HepG2 (cell line): ENCODE results near the gene TOMM40L. TPM values are rescaled to one million over a fixed set of nuclear protein-coding genes. Genes with fewer than 3 reads are reported as not detected.

ENCODE experiments used
- CBFB ChIP-seq: sonication (generic); formaldehyde crosslinking; IDR thresholded peaks from 2 replicates; pipeline ENCODE4 v1.4.0; 2020; ENCODE audit warnings: missing genetic modification reagents
- ELF4 ChIP-seq: sonication (generic); formaldehyde crosslinking; IDR thresholded peaks from 2 replicates; pipeline ENCODE4 v1.5.0; 2020; ENCODE audit warnings: missing genetic modification reagents, mild to moderate bottlenecking, moderate library complexity, borderline replicate concordance
- FOXK1 ChIP-seq: sonication (generic); formaldehyde crosslinking; IDR thresholded peaks from 2 replicates; pipeline ENCODE4 v1.4.0; 2020; ENCODE audit warnings: low read depth, missing genetic modification reagents, borderline replicate concordance
- HOXD1 ChIP-seq: sonication (generic); formaldehyde crosslinking; IDR thresholded peaks from 2 replicates; pipeline ENCODE4 v1.5.0; 2020; ENCODE audit warnings: missing genetic modification reagents
- MAFK ChIP-seq, 2 experiments: IDR thresholded peaks in 1 of 2; conservative IDR thresholded peaks in 1 of 2; 2 replicates each; pipeline ENCODE4 v1.6.1; 2011; ENCODE audit warnings: improper control_type of control experiment in 2 of 2, low read length in 2 of 2
- NKX3-1 ChIP-seq: sonication (generic); formaldehyde crosslinking; IDR thresholded peaks from 2 replicates; pipeline ENCODE4 v1.5.0; 2020; ENCODE audit warnings: missing genetic modification reagents
- PAF1 ChIP-seq: IDR thresholded peaks from 2 replicates; pipeline ENCODE4 v1.6.1; 2016; ENCODE audit warnings: missing genetic modification reagents, missing compliant biosample characterization
- PRPF4 ChIP-seq: fragments of 200-400 bp; formaldehyde crosslinking; IDR thresholded peaks from 2 replicates; pipeline ENCODE4 v1.6.1; 2016; ENCODE audit warnings: low read length, low read depth; ENCODE audit not compliant: poor library complexity, severe bottlenecking
- SKI ChIP-seq: fragments of 450-650 bp; IDR thresholded peaks from one replicate; pipeline ENCODE4 v1.6.1; 2018; ENCODE audit warnings: mild to moderate bottlenecking; ENCODE audit not compliant: partially characterized antibody
- SPEN ChIP-seq: sonication (generic); formaldehyde crosslinking; IDR thresholded peaks from 2 replicates; pipeline ENCODE4 v1.5.1; 2020; ENCODE audit warnings: low read depth, mild to moderate bottlenecking, missing genetic modification reagents
- TBL1XR1 ChIP-seq: fragments of 150-350 bp; IDR thresholded peaks from 2 replicates; pipeline ENCODE4 v1.6.1; 2014; ENCODE audit warnings: borderline replicate concordance, low read length; ENCODE audit not compliant: partially characterized antibody
- TOPORS ChIP-seq: sonication (generic); formaldehyde crosslinking; IDR thresholded peaks from 2 replicates; pipeline ENCODE4 v1.8.0; 2023; ENCODE audit warnings: mild to moderate bottlenecking, missing genetic modification reagents
- ZNF30 ChIP-seq: sonication (generic); formaldehyde crosslinking; IDR thresholded peaks from 2 replicates; pipeline ENCODE4 v1.5.0; 2020; ENCODE audit warnings: mild to moderate bottlenecking, missing genetic modification reagents
- ZNF564 ChIP-seq: sonication (generic); formaldehyde crosslinking; IDR thresholded peaks from 2 replicates; pipeline ENCODE4 v1.8.1; 2023; ENCODE audit warnings: mild to moderate bottlenecking, missing genetic modification reagents
- polyA plus RNA-seq, 8 experiments: library from polyadenylated mRNA; depleted of rRNA in 3 of 8; stranded (reverse) in 7 of 8; unstranded in 1 of 8; fragments of >200 nt; fragmentation: Illumina TruSeq in 4 of 8; extraction: Trizol in 4 of 8; gene quantifications; 2 replicates each; pipeline versions ENCODE4 v1.2.1 to v1.2.3, GENCODE V29; 2011 to 2016; ENCODE audit warnings: low read depth in 4 of 8, missing spikeins in 1 of 8, mixed read lengths in 1 of 8; ENCODE audit not compliant: insufficient read depth in 1 of 8
- total RNA-seq, 5 experiments: library from RNA; depleted of rRNA; stranded (reverse); fragments of >200 nt; fragmentation: Illumina TruSeq; extraction: Trizol; gene quantifications; 2 replicates each; pipeline ENCODE4 v1.2.3, GENCODE V29; 2016; ENCODE audit warnings: low read depth in 1 of 5
- TF ChIP-seq, protein P1 (sequence below): sonication (generic); formaldehyde crosslinking; IDR thresholded peaks from 2 replicates; pipeline ENCODE4 v1.4.0; 2020; ENCODE audit warnings: missing genetic modification reagents, borderline replicate concordance
- TF ChIP-seq, protein P2 (sequence below): IDR thresholded peaks from 2 replicates; pipeline ENCODE4 v1.6.1; 2016; ENCODE audit warnings: low read depth, borderline replicate concordance
- TF ChIP-seq, protein P3 (sequence below): sonication (generic); formaldehyde crosslinking; IDR thresholded peaks from 2 replicates; pipeline ENCODE4 v1.5.0; 2020; ENCODE audit warnings: mild to moderate bottlenecking, missing genetic modification reagents
- TF ChIP-seq, protein P4 (sequence below): sonication (generic); formaldehyde crosslinking; IDR thresholded peaks from 2 replicates; pipeline ENCODE4 v1.5.1; 2020; ENCODE audit warnings: mild to moderate bottlenecking, missing genetic modification reagents, moderate library complexity

The TOMM40L gene
- total and polyA plus RNA-seq, 2 of the 13 experiments (the other 11 are each of a cell fraction or from before 2014, with no cell fraction given), result 14.1 to 26.2 TPM

DNA sequence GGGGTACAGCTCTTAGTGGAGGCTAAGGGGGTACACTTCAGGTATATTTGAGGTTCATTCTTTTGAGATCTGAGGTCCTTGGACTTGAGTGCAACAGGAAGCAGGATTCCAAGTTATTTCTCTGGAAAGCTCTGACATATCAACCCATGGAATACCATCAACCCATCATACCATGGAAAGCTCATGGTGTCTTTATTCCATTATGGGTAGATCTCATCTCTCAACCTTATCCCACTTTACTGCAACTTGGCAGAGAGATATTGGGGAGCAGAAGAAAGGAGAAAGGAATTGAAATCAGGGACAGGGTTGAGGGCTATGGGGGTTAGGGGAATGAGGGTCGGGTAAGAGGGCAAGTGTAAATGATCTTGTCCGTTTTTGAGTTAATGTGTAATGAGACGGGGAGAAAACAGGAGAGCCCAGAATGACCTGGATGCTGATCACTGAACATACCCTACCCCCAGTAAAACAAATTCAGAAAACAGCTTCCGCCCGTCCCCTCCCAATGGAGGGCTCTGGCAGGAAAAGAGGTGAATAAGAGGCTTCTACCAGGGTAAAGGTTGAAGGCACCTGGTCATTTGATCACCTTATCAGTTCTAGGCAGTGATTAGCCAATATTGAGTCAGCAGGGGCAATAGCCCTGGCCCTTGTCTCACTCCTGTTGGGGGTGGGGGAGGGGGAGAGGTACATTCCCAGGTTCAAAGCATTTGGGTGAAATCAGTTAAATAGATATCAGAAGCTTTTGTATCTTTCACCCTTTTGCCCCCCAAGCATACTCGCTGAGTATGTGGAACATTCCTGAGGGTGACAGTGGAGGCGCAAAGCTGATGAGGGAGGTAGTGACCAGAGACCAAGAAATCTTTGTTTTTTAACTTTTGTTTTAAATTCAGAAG is 1.8 kb upstream of the TOMM40L start (continued):
- peak; percentile 56 for TF ChIP-seq PRPF4
- TF ChIP-seq SPEN (CRISPR knock-in tag), result peak; percentile 22; the same call in 1 of the 2 replicates
- 0 out of 4 replicates have a peak, but pooled peaks have one; percentile 0 to 4 for TF ChIP-seq MAFK (conservative IDR thresholded peaks at IDR 0.05 in 1 of 2, IDR thresholded peaks at IDR 0.05 in 1 of 2; ENCODE audit: low read length in 2 of 2)
- TF ChIP-seq, protein P1, sequence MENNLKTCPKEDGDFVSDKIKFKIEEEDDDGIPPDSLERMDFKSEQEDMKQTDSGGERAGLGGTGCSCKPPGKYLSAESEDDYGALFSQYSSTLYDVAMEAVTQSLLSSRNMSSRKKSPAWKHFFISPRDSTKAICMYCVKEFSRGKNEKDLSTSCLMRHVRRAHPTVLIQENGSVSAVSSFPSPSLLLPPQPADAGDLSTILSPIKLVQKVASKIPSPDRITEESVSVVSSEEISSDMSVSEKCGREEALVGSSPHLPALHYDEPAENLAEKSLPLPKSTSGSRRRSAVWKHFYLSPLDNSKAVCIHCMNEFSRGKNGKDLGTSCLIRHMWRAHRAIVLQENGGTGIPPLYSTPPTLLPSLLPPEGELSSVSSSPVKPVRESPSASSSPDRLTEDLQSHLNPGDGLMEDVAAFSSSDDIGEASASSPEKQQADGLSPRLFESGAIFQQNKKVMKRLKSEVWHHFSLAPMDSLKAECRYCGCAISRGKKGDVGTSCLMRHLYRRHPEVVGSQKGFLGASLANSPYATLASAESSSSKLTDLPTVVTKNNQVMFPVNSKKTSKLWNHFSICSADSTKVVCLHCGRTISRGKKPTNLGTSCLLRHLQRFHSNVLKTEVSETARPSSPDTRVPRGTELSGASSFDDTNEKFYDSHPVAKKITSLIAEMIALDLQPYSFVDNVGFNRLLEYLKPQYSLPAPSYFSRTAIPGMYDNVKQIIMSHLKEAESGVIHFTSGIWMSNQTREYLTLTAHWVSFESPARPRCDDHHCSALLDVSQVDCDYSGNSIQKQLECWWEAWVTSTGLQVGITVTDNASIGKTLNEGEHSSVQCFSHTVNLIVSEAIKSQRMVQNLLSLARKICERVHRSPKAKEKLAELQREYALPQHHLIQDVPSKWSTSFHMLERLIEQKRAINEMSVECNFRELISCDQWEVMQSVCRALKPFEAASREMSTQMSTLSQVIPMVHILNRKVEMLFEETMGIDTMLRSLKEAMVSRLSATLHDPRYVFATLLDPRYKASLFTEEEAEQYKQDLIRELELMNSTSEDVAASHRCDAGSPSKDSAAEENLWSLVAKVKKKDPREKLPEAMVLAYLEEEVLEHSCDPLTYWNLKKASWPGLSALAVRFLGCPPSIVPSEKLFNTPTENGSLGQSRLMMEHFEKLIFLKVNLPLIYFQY, result peak; percentile 70; the same call in 1 of the 2 replicates
- TF ChIP-seq FOXK1 (CRISPR knock-in tag), result peak; percentile 67; the same call in 1 of the 2 replicates
- TF ChIP-seq HOXD1, result 0 out of 2 replicates have a peak, but pooled peaks have one; percentile 80
- TF ChIP-seq ZNF30, result no peak
- peak; percentile 79 for TF ChIP-seq TBL1XR1
- TF ChIP-seq, protein P2, sequence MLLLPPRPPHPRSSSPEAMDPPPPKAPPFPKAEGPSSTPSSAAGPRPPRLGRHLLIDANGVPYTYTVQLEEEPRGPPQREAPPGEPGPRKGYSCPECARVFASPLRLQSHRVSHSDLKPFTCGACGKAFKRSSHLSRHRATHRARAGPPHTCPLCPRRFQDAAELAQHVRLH, result no peak
- TF ChIP-seq SKI, result peak; percentile 31
- TF ChIP-seq, protein P3, sequence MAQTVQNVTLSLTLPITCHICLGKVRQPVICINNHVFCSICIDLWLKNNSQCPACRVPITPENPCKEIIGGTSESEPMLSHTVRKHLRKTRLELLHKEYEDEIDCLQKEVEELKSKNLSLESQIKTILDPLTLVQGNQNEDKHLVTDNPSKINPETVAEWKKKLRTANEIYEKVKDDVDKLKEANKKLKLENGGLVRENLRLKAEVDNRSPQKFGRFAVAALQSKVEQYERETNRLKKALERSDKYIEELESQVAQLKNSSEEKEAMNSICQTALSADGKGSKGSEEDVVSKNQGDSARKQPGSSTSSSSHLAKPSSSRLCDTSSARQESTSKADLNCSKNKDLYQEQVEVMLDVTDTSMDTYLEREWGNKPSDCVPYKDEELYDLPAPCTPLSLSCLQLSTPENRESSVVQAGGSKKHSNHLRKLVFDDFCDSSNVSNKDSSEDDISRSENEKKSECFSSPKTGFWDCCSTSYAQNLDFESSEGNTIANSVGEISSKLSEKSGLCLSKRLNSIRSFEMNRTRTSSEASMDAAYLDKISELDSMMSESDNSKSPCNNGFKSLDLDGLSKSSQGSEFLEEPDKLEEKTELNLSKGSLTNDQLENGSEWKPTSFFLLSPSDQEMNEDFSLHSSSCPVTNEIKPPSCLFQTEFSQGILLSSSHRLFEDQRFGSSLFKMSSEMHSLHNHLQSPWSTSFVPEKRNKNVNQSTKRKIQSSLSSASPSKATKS (CRISPR knock-in tag), result no peak
- no peak for TF ChIP-seq ELF4 (CRISPR knock-in tag)
- no peak for TF ChIP-seq PAF1 (CRISPR knock-in tag)
- TF ChIP-seq, protein P4, sequence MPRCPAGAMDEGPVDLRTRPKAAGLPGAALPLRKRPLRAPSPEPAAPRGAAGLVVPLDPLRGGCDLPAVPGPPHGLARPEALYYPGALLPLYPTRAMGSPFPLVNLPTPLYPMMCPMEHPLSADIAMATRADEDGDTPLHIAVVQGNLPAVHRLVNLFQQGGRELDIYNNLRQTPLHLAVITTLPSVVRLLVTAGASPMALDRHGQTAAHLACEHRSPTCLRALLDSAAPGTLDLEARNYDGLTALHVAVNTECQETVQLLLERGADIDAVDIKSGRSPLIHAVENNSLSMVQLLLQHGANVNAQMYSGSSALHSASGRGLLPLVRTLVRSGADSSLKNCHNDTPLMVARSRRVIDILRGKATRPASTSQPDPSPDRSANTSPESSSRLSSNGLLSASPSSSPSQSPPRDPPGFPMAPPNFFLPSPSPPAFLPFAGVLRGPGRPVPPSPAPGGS (CRISPR knock-in tag), result no peak
- no peak for TF ChIP-seq ZNF564 (CRISPR knock-in tag)
- no peak for TF ChIP-seq CBFB (CRISPR knock-in tag)
- TF ChIP-seq TOPORS (CRISPR knock-in tag), result peak; percentile 84
- TF ChIP-seq NKX3-1 (CRISPR knock-in tag), result no peak
